ENCODE measurements around the gene FLNB.

DNA sequence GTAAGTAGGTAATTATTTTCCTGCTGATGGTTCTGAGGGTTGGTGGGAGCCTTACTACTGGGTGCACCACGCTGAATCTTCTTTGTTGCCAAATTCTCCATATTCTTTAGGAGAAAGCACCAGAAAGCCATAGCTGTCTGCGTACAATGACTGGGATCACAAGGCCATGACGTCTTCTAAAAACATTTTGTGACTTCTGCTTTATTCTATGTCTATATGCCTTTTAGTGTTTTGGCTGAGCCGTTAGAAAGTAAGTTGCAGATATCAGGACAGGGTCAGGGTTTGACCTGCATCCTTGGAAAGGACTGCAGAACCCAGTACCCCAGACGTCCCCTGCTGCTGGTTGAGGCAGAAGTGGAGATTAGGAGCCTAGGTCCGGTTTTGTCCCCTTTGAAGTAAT, 107.0 kb downstream of the FLNB start:
- TF ChIP-seq, protein P1, sequence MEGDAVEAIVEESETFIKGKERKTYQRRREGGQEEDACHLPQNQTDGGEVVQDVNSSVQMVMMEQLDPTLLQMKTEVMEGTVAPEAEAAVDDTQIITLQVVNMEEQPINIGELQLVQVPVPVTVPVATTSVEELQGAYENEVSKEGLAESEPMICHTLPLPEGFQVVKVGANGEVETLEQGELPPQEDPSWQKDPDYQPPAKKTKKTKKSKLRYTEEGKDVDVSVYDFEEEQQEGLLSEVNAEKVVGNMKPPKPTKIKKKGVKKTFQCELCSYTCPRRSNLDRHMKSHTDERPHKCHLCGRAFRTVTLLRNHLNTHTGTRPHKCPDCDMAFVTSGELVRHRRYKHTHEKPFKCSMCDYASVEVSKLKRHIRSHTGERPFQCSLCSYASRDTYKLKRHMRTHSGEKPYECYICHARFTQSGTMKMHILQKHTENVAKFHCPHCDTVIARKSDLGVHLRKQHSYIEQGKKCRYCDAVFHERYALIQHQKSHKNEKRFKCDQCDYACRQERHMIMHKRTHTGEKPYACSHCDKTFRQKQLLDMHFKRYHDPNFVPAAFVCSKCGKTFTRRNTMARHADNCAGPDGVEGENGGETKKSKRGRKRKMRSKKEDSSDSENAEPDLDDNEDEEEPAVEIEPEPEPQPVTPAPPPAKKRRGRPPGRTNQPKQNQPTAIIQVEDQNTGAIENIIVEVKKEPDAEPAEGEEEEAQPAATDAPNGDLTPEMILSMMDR (IDR thresholded peaks at IDR 0.05), result no peak
- no peak for TF ChIP-seq POLR2AphosphoS5 (IDR thresholded peaks at IDR 0.05)
- no peak for TF ChIP-seq POLR2A (IDR thresholded peaks at IDR 0.05)

All from prostate gland (tissue), 2 donors.